SHP77 treated with DMSO at 0.1 percent for 48 hours (cell line): ENCODE measurements around the gene FBXO15.

Experiments used
- DNase-seq: peaks from one replicate; lab custom pipeline; 2025; lab: John Stamatoyannopoulos, UW

The FBXO15 gene

GRCh38 chr18:74063023-74063422 is 84.6 kb downstream of the FBXO15 start:
- DNase-seq: no peak

GRCh38 chr18:74062037-74062436 is 85.6 kb downstream of the FBXO15 start:
- no peak for DNase-seq

GRCh38 chr18:74060579-74060978 is 87.1 kb downstream of the FBXO15 start:
- no peak for DNase-seq

GRCh38 chr18:74050807-74051206 is 96.8 kb downstream of the FBXO15 start:
- DNase-seq: no peak

- DNase-seq: no peak
Measured at GRCh38 chr18:74040459-74041332, 106.9 kb downstream of the FBXO15 start.

GRCh38 chr18:74040008-74040407 is 107.6 kb downstream of the FBXO15 start:
- no peak for DNase-seq

GRCh38 chr18:74029161-74029560 is 118.5 kb downstream of the FBXO15 start:
- DNase-seq: no peak
